Nephron progenitor cell (in vitro differentiated cells): Measurements from ENCODE around the gene SLC27A3.

Experiments used
- DNase-seq: peaks from one replicate; pipeline ENCODE4 v3.0.0; 2021
- H3K27ac Mint-ChIP-seq: 2 replicates; pipeline ENCODE4 v1.8.0; 2021; ENCODE audit warnings: mild to moderate bottlenecking, moderate library complexity, mixed read lengths
- H3K27me3 Mint-ChIP-seq: 2 replicates; pipeline ENCODE4 v1.8.0; 2021; ENCODE audit warnings: mild to moderate bottlenecking, low read depth, mixed read lengths; ENCODE audit not compliant: poor library complexity
- H3K36me3 Mint-ChIP-seq: 2 replicates; pipeline ENCODE4 v1.8.0; 2021; ENCODE audit warnings: low read depth, mixed read lengths
- H3K4me1 Mint-ChIP-seq: 2 replicates; pipeline ENCODE4 v1.8.0; 2021; ENCODE audit warnings: mixed read lengths
- H3K4me3 Mint-ChIP-seq: 2 replicates; pipeline ENCODE4 v1.8.0; 2021; ENCODE audit warnings: mild to moderate bottlenecking, moderate library complexity, mixed read lengths
- H3K9me3 Mint-ChIP-seq: 2 replicates; pipeline ENCODE4 v1.8.0; 2021; ENCODE audit warnings: mild to moderate bottlenecking, moderate library complexity, mixed read lengths
- CTCF ChIP-seq: fragments of 200-600 bp; sonication (generic); IDR thresholded peaks from 2 replicates; pipeline ENCODE4 v1.5.0; 2021; ENCODE audit warnings: antibody characterized with exemption

SLC27A3 gene

GRCh38 chr1:153774780-153775457, at the start of gene SLC27A3:
TSS of gene SLC27A3 (plus strand) at chr1:153775407. CDS start at chr1:153775498, 91 bp downstream.
- DNase-seq: peak; percentile 51
- peaks cover 64% of the 10 kb centered on the region for H3K4me1 Mint-ChIP-seq
- H3K9me3 Mint-ChIP-seq: no peaks in the 10 kb centered on the region
- peak within 1 kb of the TSS; percentile 88 for H3K4me3 Mint-ChIP-seq
- no peak for TF ChIP-seq CTCF
- H3K27me3 Mint-ChIP-seq: peaks cover under 1% of the 10 kb centered on the region
- H3K36me3 Mint-ChIP-seq: peaks cover 22% of the 10 kb centered on the region
- H3K27ac Mint-ChIP-seq: no peak within 1 kb of the TSS

GRCh38 chr1:153727463-153728304, 47.5 kb upstream of the SLC27A3 start, which contains the start of gene INTS3:
TSS of gene INTS3 (plus strand) at chr1:153728050. CDS start at chr1:153728635, 585 bp downstream.
- Mint-ChIP-seq H3K27ac (peak within 1 kb of the TSS; percentile 97), H3K36me3 (peaks cover 17% of the 10 kb centered on the region), H3K4me1 (peaks cover 48% of the 10 kb centered on the region), H3K4me3 (peak within 1 kb of the TSS; percentile 95), H3K9me3 (no peaks in the 10 kb centered on the region), H3K27me3 (peaks cover 5% of the 10 kb centered on the region)
- DNase-seq: peak; percentile 98
- no peak for TF ChIP-seq CTCF

GRCh38 chr1:153728305-153729066, 46.7 kb upstream of the SLC27A3 start:
- peak; percentile 54 for DNase-seq

GRCh38 chr1:153730468-153730988, 44.7 kb upstream of the SLC27A3 start:
- TF ChIP-seq CTCF: no peak
- H3K36me3 Mint-ChIP-seq: peaks cover 35% of the 10 kb centered on the region
- H3K27me3 Mint-ChIP-seq: no peaks in the 10 kb centered on the region
- H3K4me1 Mint-ChIP-seq: peaks cover 66% of the 10 kb centered on the region
- no peaks in the 10 kb centered on the region for H3K9me3 Mint-ChIP-seq
- peak overlapping the region; percentile 95 for H3K4me3 Mint-ChIP-seq
- no peak for DNase-seq
- peak overlapping the region; percentile 73 for H3K27ac Mint-ChIP-seq

More at GRCh38 chr1:153728305-153729066, 46.7 kb upstream of the SLC27A3 start:
- Mint-ChIP-seq H3K36me3 (peaks cover 21% of the 10 kb centered on the region), H3K27ac (peak overlapping the region; percentile 97), H3K27me3 (peaks cover 2% of the 10 kb centered on the region), H3K4me1 (peaks cover 48% of the 10 kb centered on the region), H3K4me3 (peak overlapping the region; percentile 95), H3K9me3 (no peaks in the 10 kb centered on the region)
- no peak for TF ChIP-seq CTCF

GRCh38 chr1:153733970-153734369, 41.2 kb upstream of the SLC27A3 start:
- no peaks in the 10 kb centered on the region for H3K9me3 Mint-ChIP-seq
- no peak for TF ChIP-seq CTCF
- peaks cover 51% of the 10 kb centered on the region for H3K36me3 Mint-ChIP-seq
- H3K27ac Mint-ChIP-seq: peak overlapping the region; percentile 97
- peak overlapping the region; percentile 31 for H3K4me3 Mint-ChIP-seq
- peaks cover 45% of the 10 kb centered on the region for H3K4me1 Mint-ChIP-seq
- DNase-seq: no peak
- H3K27me3 Mint-ChIP-seq: no peaks in the 10 kb centered on the region
